22Rv1 (cell line): Measurements from ENCODE around the gene NUP93.

Source experiments
- H3K27ac ChIP-seq: fragments of 450-650 bp; 2 replicates; pipeline ENCODE4 v1.5.1; 2017
- ZFX ChIP-seq: fragments of 450-650 bp; IDR thresholded peaks from 2 replicates; pipeline ENCODE4 v1.6.1; 2017; ENCODE audit warnings: antibody characterized with exemption, borderline replicate concordance
- TF ChIP-seq, protein P1 (sequence below): fragments of 450-650 bp; IDR thresholded peaks from 2 replicates; pipeline ENCODE4 v1.5.1; 2017; ENCODE audit warnings: mild to moderate bottlenecking

The NUP93 gene

DNA sequence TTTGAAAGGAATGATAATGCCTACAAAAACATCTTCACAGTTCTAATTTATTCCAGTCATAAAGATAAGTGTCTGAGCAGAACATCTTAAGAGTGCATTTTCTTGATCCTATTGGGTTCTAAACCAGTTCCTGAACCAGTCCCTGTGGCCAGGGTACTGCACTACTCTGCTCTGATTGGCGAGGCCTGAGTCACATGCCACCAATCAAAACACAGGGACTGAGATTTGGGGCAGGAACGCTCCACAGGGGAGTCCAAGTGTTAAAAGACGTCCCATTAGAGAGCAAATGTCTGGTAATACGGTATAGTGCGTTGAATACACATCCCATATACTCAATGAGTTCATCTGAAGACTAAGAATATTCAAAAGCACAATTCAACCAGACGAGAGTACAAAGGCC is 3.0 kb upstream of the NUP93 start:
- TF ChIP-seq ZFX = no peak
- TF ChIP-seq, protein P1, sequence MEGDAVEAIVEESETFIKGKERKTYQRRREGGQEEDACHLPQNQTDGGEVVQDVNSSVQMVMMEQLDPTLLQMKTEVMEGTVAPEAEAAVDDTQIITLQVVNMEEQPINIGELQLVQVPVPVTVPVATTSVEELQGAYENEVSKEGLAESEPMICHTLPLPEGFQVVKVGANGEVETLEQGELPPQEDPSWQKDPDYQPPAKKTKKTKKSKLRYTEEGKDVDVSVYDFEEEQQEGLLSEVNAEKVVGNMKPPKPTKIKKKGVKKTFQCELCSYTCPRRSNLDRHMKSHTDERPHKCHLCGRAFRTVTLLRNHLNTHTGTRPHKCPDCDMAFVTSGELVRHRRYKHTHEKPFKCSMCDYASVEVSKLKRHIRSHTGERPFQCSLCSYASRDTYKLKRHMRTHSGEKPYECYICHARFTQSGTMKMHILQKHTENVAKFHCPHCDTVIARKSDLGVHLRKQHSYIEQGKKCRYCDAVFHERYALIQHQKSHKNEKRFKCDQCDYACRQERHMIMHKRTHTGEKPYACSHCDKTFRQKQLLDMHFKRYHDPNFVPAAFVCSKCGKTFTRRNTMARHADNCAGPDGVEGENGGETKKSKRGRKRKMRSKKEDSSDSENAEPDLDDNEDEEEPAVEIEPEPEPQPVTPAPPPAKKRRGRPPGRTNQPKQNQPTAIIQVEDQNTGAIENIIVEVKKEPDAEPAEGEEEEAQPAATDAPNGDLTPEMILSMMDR = no peak
- H3K27ac ChIP-seq = no peak overlapping the region

DNA sequence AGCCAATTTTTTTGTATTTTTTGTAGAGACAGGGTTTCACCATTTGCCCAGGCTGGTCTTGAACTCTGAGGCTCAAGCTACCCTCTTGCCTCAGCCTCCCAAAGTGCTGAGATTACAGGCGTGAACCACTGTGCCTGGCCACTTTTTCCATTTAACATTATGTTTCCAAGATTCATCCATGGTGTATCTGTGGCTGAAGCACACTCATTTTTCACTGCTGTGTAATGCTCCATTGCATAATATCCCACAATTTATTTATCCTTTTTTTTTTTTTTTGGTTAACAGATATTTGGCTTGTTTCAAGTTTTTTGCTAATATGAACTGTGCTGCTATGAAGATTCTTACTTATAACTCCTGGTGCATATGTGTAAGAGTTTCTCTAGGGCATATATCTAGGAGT is 1.9 kb upstream of the NUP93 start:
- TF ChIP-seq, protein P1 = no peak
- TF ChIP-seq ZFX = no peak
- H3K27ac ChIP-seq = no peak overlapping the region

DNA sequence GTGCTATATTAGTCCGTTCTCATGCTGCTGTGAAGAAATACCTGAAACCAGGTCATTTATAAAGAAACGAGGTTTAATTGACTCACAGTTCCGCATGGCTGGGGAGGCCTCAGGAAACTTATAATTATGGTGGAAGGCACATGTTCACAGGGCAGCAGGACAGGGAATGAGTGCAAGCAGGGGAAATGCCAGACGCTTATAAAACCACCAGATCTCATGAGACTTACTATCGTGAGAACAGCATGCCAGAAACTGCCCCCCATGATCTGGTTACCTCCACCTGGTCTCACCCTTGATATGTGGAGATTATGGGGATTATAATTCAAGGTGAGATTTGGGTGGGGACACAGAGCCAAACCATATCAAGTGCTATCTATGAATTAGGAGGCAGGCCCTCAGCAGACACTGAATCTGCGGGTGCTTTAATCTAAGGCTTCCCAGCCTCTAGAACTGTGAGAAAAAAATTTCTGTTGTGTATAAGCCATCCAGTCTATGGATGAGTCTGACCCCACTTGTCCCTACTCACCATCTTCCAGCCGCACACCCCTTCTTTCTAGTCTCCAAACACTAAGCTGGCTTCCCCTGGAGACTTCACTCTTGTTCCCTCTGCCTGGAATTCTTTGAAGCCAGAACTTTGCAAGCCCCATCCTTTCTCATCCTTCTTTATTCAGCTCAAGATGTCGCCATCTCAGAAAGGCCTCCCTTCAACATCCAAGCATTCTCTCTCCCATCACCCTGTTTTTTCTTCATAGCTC is 772 bp upstream of the NUP93 start:
- peak overlapping the region; percentile 56 for H3K27ac ChIP-seq

DNA sequence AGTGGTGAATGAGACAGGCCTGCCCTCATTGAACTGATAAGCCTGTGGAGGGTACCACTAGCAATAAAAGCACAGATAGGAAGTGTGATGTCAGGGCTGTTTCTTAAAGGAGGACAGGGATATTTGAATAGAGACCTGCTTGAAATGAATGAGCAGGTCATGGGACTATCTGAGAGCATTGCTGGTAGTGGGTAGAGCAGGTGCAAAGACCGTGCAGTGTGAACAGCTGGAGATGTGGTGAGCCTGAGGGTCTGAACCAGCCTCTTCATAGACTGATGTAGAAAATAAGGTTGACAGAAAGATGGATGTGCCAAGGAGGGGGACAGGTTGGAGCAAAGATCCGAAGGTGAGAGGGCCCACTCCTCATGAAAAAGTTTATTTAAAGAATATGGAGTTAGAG is 2.4 kb downstream of the NUP93 start:
- TF ChIP-seq ZFX = no peak
- TF ChIP-seq, protein P1 = no peak
- H3K27ac ChIP-seq = no peak overlapping the region

More for the DNA sequence above, 772 bp upstream of the NUP93 start:
- TF ChIP-seq, protein P1 = no peak
- no peak for TF ChIP-seq ZFX

DNA sequence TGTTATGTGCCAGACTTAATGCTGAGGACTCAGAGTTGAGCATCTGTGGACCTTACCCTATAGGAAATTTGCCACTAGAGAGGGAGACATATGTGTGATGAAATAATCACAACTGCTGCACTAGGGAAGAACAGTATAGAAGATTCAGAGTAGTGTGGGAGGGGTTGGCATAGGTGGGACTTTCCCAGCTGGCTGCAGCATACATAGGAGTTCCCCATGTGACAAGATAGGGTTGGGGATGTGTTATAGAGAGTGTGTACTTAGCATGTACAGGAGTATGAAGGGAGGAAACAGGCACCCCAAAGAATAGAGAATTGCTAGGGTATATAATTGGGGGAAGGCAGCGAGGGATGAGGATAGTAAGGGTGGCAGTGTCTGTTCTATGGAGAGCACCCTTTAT is 2.9 kb downstream of the NUP93 start:
- no peak overlapping the region for H3K27ac ChIP-seq
- TF ChIP-seq ZFX = no peak
- TF ChIP-seq, protein P1 = no peak

DNA sequence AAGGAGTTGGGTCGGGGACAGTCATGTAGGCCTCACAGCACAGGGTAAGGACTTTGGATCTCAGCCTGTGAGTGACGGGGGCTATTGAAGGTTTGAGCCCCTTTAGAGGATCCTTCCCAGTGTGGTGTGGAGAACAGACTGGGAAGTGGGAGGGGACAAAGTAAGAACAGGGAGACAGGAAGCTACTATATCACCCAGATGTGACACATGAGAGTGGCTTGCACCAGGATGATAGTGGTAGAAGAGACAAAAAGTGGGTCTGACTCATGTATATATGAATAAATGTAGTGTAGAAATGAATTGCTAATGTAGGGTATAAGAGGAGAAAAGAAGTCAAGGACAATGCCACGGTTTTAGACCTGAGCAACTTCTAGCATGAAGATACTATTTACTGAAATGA is 4.5 kb downstream of the NUP93 start:
- H3K27ac ChIP-seq = no peak overlapping the region
- TF ChIP-seq ZFX = no peak
- TF ChIP-seq, protein P1 = no peak

DNA sequence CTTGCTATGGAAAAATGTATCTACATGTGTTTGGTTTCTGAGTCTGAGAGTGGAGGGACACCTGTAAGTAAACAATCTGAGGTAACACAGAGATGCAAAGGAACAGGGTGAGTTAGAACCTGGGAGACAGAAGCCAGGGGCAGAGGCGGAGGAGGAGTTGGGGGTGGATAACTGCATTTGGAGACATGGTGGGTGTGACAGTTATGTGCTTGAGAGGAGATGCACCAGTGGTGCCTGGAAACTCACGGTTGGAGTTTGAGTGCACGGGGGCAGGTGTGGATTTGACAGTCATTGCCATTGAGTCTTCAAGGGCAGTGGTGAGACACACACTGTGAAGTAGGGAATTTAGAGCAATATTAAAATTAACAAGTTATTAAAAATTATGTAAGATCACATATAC is 6.5 kb downstream of the NUP93 start:
- H3K27ac ChIP-seq = no peak overlapping the region
- TF ChIP-seq ZFX = no peak
- TF ChIP-seq, protein P1 = no peak
